ENCODE measurements around the gene HELLS.

- TF ChIP-seq, protein P1, sequence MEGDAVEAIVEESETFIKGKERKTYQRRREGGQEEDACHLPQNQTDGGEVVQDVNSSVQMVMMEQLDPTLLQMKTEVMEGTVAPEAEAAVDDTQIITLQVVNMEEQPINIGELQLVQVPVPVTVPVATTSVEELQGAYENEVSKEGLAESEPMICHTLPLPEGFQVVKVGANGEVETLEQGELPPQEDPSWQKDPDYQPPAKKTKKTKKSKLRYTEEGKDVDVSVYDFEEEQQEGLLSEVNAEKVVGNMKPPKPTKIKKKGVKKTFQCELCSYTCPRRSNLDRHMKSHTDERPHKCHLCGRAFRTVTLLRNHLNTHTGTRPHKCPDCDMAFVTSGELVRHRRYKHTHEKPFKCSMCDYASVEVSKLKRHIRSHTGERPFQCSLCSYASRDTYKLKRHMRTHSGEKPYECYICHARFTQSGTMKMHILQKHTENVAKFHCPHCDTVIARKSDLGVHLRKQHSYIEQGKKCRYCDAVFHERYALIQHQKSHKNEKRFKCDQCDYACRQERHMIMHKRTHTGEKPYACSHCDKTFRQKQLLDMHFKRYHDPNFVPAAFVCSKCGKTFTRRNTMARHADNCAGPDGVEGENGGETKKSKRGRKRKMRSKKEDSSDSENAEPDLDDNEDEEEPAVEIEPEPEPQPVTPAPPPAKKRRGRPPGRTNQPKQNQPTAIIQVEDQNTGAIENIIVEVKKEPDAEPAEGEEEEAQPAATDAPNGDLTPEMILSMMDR (IDR thresholded peaks at IDR 0.05): no peak
- no peak for TF ChIP-seq POLR2A (IDR thresholded peaks at IDR 0.05)
Measured at GRCh38 chr10:94549221-94549620, 3.6 kb downstream of the HELLS start.
